Adrenal gland (tissue), 5 donors: ENCODE results near the gene NRIP3.

Source experiments
- CTCF ChIP-seq, 6 experiments: fragments of 450-650 bp in 4 of 6; fragments of 200-600 bp in 2 of 6; sonication (generic) in 1 of 6; IDR thresholded peaks; 1 replicate in 5 of 6; 2 replicates in 1 of 6; pipeline versions ENCODE4 v1.5.1 to v1.8.0; 2016 to 2021; ENCODE audit warnings: antibody characterized with exemption in 6 of 6, mild to moderate bottlenecking in 2 of 6, moderate library complexity in 1 of 6
- POLR2A ChIP-seq, 2 donors: fragments of 450-650 bp; IDR thresholded peaks; one replicate each; pipeline ENCODE4 v1.6.1; 2017; ENCODE audit warnings: antibody characterized with exemption in 2 of 2, mild to moderate bottlenecking in 2 of 2, moderate library complexity in 1 of 2
- donor health status: DM: no; HTN: no; CAD: no.

DNA sequence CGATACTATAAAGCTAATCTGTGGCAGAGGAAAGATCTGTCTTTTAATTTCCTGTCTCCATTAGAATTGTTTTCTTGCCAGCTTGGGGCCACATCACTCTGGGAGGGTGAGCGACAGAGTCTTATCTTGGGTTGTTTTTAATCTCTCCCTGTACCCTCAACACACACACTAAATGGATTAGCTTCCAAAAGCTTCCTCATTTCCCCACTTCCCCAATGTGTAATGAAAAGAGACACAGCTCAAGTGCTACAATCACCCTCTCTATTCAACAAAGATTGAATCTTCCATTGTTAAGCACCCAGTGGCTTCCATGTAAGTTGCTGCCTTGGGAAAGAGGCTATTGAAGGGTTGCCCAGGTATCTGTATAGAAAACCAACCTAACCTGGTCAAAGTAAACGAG lies 54.9 kb downstream of the NRIP3 start:
- no peak for TF ChIP-seq CTCF (IDR thresholded peaks at IDR 0.05)
- no peak for TF ChIP-seq POLR2A (IDR thresholded peaks at IDR 0.05)
